H1 (cell line): ENCODE measurements around the gene CCDC33. TPM values are rescaled to one million over a fixed set of nuclear protein-coding genes. Genes with fewer than 3 reads are reported as not detected.

Source experiments
- EZH2 ChIP-seq: fragments of 200-600 bp; sonication (generic); IDR thresholded peaks from 2 replicates; pipeline ENCODE4 v1.7.1; 2012; ENCODE audit warnings: low read depth, mild to moderate bottlenecking, moderate library complexity, low read length, inconsistent platforms; ENCODE audit not compliant: severe bottlenecking
- KDM5A ChIP-seq: fragments of 200-600 bp; IDR thresholded peaks from 2 replicates; pipeline ENCODE4 v1.7.1; 2012; ENCODE audit warnings: mild to moderate bottlenecking, low read length, inconsistent platforms, mixed read lengths
- polyA plus RNA-seq, 7 experiments: library from polyadenylated mRNA; depleted of rRNA in 3 of 7; stranded (reverse) in 5 of 7; unstranded in 2 of 7; fragments of >200 nt in 5 of 7; fragments of 200-250 nt in 2 of 7; gene quantifications; 1 replicate in 5 of 7; 2 replicates in 1 of 7; 4 replicates in 1 of 7; pipeline versions ENCODE4 v1.2.1 to v1.2.3, GENCODE V29; 2011 to 2013; ENCODE audit warnings: missing spikeins in 2 of 7, mixed read lengths in 2 of 7
- total RNA-seq: library from RNA; stranded (reverse); fragmentation: NEBNext Ultra II Directional; extraction: Animal tissue kit (Norgen Biotek cat#: 25700); gene quantifications from 2 replicates; pipeline ENCODE4 v1.2.1, GENCODE V29; 2021

The CCDC33 gene
- total and polyA plus RNA-seq, 2 of the 8 experiments (the other 6 are each of a cell fraction or from before 2014, with no cell fraction given): 2.0 to 2.7 TPM

GRCh38 chr15:74347757-74348250 lies 111.7 kb downstream of the CCDC33 start (continued):
- TF ChIP-seq KDM5A (no peak), EZH2 (no peak)
